GM12878 (cell line): ENCODE data around the gene DHPS.

Experiments
- GABPA ChIP-seq: IDR thresholded peaks from 2 replicates; pipeline ENCODE4 v1.6.1; 2014; ENCODE audit warnings: antibody characterized with exemption, low read depth, mild to moderate bottlenecking, inconsistent platforms
- POLR2AphosphoS5 ChIP-seq: IDR thresholded peaks from 2 replicates; pipeline ENCODE4 v1.6.1; 2011; ENCODE audit warnings: mild to moderate bottlenecking, low read length, inconsistent platforms
- SREBF1 ChIP-seq: IDR thresholded peaks from 2 replicates; pipeline ENCODE4 v1.6.1; 2012; ENCODE audit warnings: mild to moderate bottlenecking, low read length

- TF ChIP-seq GABPA: no peak
- TF ChIP-seq SREBF1: no peak
- TF ChIP-seq POLR2AphosphoS5: no peak
Observed at GRCh38 chr19:12639901-12640613, 41.6 kb downstream of the DHPS start.
